Heart left ventricle (tissue), 16 donors: ENCODE results near the gene BNC2. TPM values are rescaled to one million over a fixed set of nuclear protein-coding genes. Genes with fewer than 3 reads are reported as not detected.

Experiments
- ATAC-seq, 4 donors: fragments of 200-7000 bp; cut with Tn5 transposase; one replicate each; pipeline ENCODE4 v1.9.1; 2020 to 2022; ENCODE audit warnings: moderate library complexity in 4 of 4, mild to moderate bottlenecking in 3 of 4, moderate number of reproducible peaks in 1 of 4
- DNase-seq, 5 donors: peaks; one replicate each; pipeline ENCODE4 v3.0.0-alpha.2; 2020
- H3K27ac ChIP-seq, 12 donors: fragments of 200-600 bp; sonication (generic) in 4 of 12; one replicate each; pipeline versions ENCODE4 v1.5.0 to v1.8.0; 2016 to 2022; ENCODE audit warnings: mild to moderate bottlenecking in 2 of 12
- H3K27me3 ChIP-seq, 9 donors: fragments of 200-600 bp; sonication (generic) in 2 of 9; one replicate each; pipeline versions ENCODE4 v1.5.1 to v1.8.0; 2016 to 2022; ENCODE audit warnings: mild to moderate bottlenecking in 3 of 9
- H3K36me3 ChIP-seq, 9 donors: fragments of 200-600 bp; sonication (generic) in 2 of 9; one replicate each; pipeline versions ENCODE4 v1.5.0 to v1.8.0; 2018 to 2022; ENCODE audit warnings: mild to moderate bottlenecking in 2 of 9
- H3K4me1 ChIP-seq, 12 donors: fragments of 200-600 bp; sonication (generic) in 4 of 12; one replicate each; pipeline versions ENCODE4 v1.5.0 to v1.8.0; 2016 to 2022; ENCODE audit warnings: mild to moderate bottlenecking in 3 of 12
- H3K4me3 ChIP-seq, 12 donors: fragments of 200-600 bp; sonication (generic) in 4 of 12; one replicate each; pipeline versions ENCODE4 v1.5.0 to v1.8.0; 2017 to 2022; ENCODE audit warnings: mild to moderate bottlenecking in 9 of 12, moderate library complexity in 4 of 12
- H3K9me3 ChIP-seq, 12 donors: fragments of 200-600 bp; sonication (generic) in 4 of 12; one replicate each; pipeline versions ENCODE4 v1.5.0 to v1.8.0; 2016 to 2022; ENCODE audit warnings: mild to moderate bottlenecking in 1 of 12
- CTCF ChIP-seq, 12 donors: fragments of 200-600 bp; sonication (generic) in 4 of 12; IDR thresholded peaks; one replicate each; pipeline versions ENCODE4 v1.5.0 to v1.8.0; 2018 to 2022; ENCODE audit warnings: antibody characterized with exemption in 12 of 12, mild to moderate bottlenecking in 5 of 12
- POLR2A ChIP-seq, 2 donors: fragments of 450-650 bp; IDR thresholded peaks; one replicate each; pipeline ENCODE4 v1.6.1; 2017; ENCODE audit warnings: antibody characterized with exemption in 2 of 2, mild to moderate bottlenecking in 2 of 2, moderate library complexity in 2 of 2
- WGBS, 4 donors: extraction: QIAGEN DNeasy Blood & Tissue Kit in 2 of 4; methylation state at CpG; one replicate each; pipeline versions ENCODE4 v1.1.5 to v1.1.7; 2013 to 2018; 5-methylcytosine and 5-hydroxymethylcytosine counted together
- intact Hi-C, 10 donors: fragments of 100-400 bp; cut with DNase I; formaldehyde crosslinking; loops; one replicate each; pipeline versions ENCODE4 v1.11.1 to v1.14.2; 2022
- polyA plus RNA-seq, 2 donors: library from polyadenylated mRNA; stranded (reverse); fragments of 200-250 nt; gene quantifications; one replicate each; pipeline ENCODE4 v1.2.3, GENCODE V29; 2013
- total RNA-seq, 9 donors: library from RNA; depleted of rRNA in 2 of 9; stranded (reverse); fragments of >200 nt in 2 of 9; fragmentation: NEBNext Ultra II Directional in 3 of 9; extraction: Animal tissue kit (Norgen Biotek cat#: 25700) in 3 of 9; gene quantifications; one replicate each; pipeline versions ENCODE4 v1.1.0 to v1.2.4, GENCODE V29; 2016 to 2023
- donor health status: ischemic (EF 13 %, LVEDD 7.1; RV severe dilation, severe dysfunction).
- donor health status: healthy with polysubstance abuse.
- donor health status: DM: no; HTN: yes; CAD: no.
- donor health status: DM: no; HTN: no; CAD: no.
- donor health status: ischemic (EF 25% LVEDD 6.9; RV normal size, moderate dysfunction).
- donor health status: ischemic (EF 25% LVEDD 5.7; RV mildly dilated, moderate dysfunction).
- donor health status: healthy.
- donor health status: DM: yes; HTN: yes; CAD: no.
- donor health status: ischemic (EF 35%, LVEDD 5.7; RV mildly dilated, moderate dysfunction).
- donor health status: nonischemic (EF 11% LVEDD 7.7; RV severe dilation, severe dysfunction).
- donor health status: DM: yes; HTN: yes; CAD: no.
- donor health status: PGD.
- donor health status: ischemic (EF 29% LVEDD 5.4; RV normal size, mild dysfunction).
- donor health status: nonischemic (EF 23%, LVEDD 6.1; RV moderate dilation, normal function).

Gene BNC2
- total and polyA plus RNA-seq, 11 donors = 0.38 to 27.1 (median 3.8) TPM

- Histone ChIP-seq H3K36me3 (no peaks in the 10 kb centered on the region), H3K27me3 (no peaks in the 10 kb centered on the region), H3K9me3 (no peaks in the 10 kb centered on the region), H3K27ac (no peak overlapping the region), H3K4me1 (no peaks in the 10 kb centered on the region), H3K4me3 (no peak overlapping the region)
- TF ChIP-seq CTCF (IDR thresholded peaks at IDR 0.05) = no peak
- TF ChIP-seq POLR2A (IDR thresholded peaks at IDR 0.05) = no peak
- intact Hi-C loops = no loop called here
- ATAC-seq (no peak), DNase-seq (no peak)
- 91 to 96% (median 92%) methylated on average over 3 of the region's 3 CpGs for WGBS, 4 donors
Measured at GRCh38 chr9:16433494-16433893, 437.0 kb downstream of the BNC2 start.

GRCh38 chr9:16431666-16432392 is 438.6 kb downstream of the BNC2 start:
- Histone ChIP-seq H3K4me1 (no peaks in the 10 kb centered on the region), H3K27me3 (no peaks in the 10 kb centered on the region), H3K27ac (no peak overlapping the region), H3K36me3 (no peaks in the 10 kb centered on the region), H3K4me3 (no peak overlapping the region), H3K9me3 (no peaks in the 10 kb centered on the region)
- intact Hi-C loops = no loop called here
- no peak for TF ChIP-seq POLR2A (IDR thresholded peaks at IDR 0.05)
- no peak for TF ChIP-seq CTCF (IDR thresholded peaks at IDR 0.05)
- DNase-seq (no peak), ATAC-seq (no peak)
- WGBS, 4 donors = 85 to 91% (median 88%) methylated on average over 3 of the region's 3 CpGs

GRCh38 chr9:16429671-16430070 is 440.8 kb downstream of the BNC2 start:
- ATAC-seq (no peak), DNase-seq (no peak)
- H3K4me1 ChIP-seq = no peaks in the 10 kb centered on the region
- H3K27me3 ChIP-seq = no peaks in the 10 kb centered on the region
- H3K27ac ChIP-seq = no peak overlapping the region
- 42 to 56% (median 50%) methylated on average over 5 of the region's 5 CpGs for WGBS, 4 donors
- no peaks in the 10 kb centered on the region for H3K36me3 ChIP-seq
- H3K9me3 ChIP-seq = no peaks in the 10 kb centered on the region
- intact Hi-C loops = no loop called here
- no peak overlapping the region for H3K4me3 ChIP-seq
- TF ChIP-seq CTCF (IDR thresholded peaks at IDR 0.05) (no peak), POLR2A (IDR thresholded peaks at IDR 0.05) (no peak)

GRCh38 chr9:16427873-16428427 is 442.5 kb downstream of the BNC2 start:
- ATAC-seq (no peak), DNase-seq (no peak)
- WGBS, 4 donors = 90 to 92% (median 92%) methylated on average over 6 of the region's 6 CpGs
- TF ChIP-seq CTCF (IDR thresholded peaks at IDR 0.05) (no peak), POLR2A (IDR thresholded peaks at IDR 0.05) (no peak)
- Histone ChIP-seq H3K4me1 (no peaks in the 10 kb centered on the region), H3K9me3 (no peaks in the 10 kb centered on the region), H3K27ac (no peak overlapping the region), H3K36me3 (no peaks in the 10 kb centered on the region), H3K4me3 (no peak overlapping the region), H3K27me3 (no peaks in the 10 kb centered on the region)
- intact Hi-C loops = no loop called here
